Fibroblast of villous mesenchyme (primary cell): ENCODE measurements around the gene GFRA4. TPM values are rescaled to one million over a fixed set of nuclear protein-coding genes. Genes with fewer than 3 reads are reported as not detected.
"Not testable (repeated sequence)": the region's sequence is repeated elsewhere in the genome, so short reads cannot be mapped to it uniquely, and the experiment has no call there.

ENCODE experiments used
- DNase-seq: peaks from one replicate; pipeline ENCODE4 v3.0.0-alpha.2; 2010; ENCODE audit warnings: low read depth
- H3K4me3 ChIP-seq: 2 replicates; pipeline ENCODE4 v1.5.1; 2011; ENCODE audit warnings: low read depth, mild to moderate bottlenecking, low read length
- CTCF ChIP-seq: IDR thresholded peaks from 2 replicates; pipeline ENCODE4 v1.5.1; 2012; ENCODE audit warnings: low read depth, mild to moderate bottlenecking, low read length; ENCODE audit not compliant: insufficient read depth
- total RNA-seq: library from RNA; depleted of rRNA; stranded (reverse); fragments of >200 nt; gene quantifications from 2 replicates; pipeline ENCODE4 v1.2.3, GENCODE V29; 2012

GFRA4 gene
- total RNA-seq, 1 donor, result not detected

GRCh38 chr20:3629893-3630292 lies 33.3 kb downstream of the GFRA4 start:
- no peak for TF ChIP-seq CTCF
- no peak overlapping the region for H3K4me3 ChIP-seq
- DNase-seq, result no peak

DNA sequence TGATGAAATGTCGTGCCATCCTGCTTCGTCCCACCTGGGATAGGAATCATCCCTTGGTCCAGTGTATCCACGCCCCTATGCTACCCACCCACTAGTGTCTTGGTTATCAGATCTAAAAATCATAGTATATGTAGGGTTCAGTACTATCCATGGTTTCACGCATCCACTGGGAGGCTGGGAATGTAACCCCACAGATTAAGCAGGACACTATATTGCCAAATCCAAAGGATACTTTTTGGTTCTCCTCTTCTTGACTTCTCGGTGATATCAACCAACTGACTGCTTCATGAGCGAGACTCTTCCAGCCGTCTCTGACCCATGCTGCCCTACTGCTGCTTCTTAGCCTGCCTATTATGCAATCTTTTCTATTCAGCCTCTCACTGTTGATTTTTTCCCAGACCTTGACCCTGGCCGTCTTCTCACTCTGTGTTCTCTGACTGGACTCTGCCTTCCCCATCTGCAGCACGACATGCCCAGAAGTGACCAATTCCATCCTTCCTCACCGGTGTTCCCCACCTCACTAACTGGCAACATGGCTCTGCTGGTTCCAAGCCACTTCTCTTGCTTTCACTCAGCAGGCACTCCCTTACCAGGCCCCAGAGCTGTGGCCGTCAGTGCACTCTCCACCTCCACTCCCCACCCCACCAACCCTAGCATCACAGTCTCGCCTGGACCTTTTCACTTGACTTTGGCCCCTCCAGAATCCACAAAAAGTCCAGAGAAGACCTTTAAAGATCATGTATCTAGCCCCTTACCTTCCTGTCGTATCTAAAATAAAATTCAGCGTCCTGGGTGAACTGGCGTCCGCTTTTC lies 34.5 kb downstream of the GFRA4 start:
- DNase-seq, result no peak
- H3K4me3 ChIP-seq, result no peak overlapping the region
- TF ChIP-seq CTCF, result no peak

- DNase-seq, result no peak
- TF ChIP-seq CTCF, result no peak
- no peak overlapping the region for H3K4me3 ChIP-seq
These were observed 35.7 kb downstream of the GFRA4 start for GRCh38 chr20:3627476-3627875.

DNA sequence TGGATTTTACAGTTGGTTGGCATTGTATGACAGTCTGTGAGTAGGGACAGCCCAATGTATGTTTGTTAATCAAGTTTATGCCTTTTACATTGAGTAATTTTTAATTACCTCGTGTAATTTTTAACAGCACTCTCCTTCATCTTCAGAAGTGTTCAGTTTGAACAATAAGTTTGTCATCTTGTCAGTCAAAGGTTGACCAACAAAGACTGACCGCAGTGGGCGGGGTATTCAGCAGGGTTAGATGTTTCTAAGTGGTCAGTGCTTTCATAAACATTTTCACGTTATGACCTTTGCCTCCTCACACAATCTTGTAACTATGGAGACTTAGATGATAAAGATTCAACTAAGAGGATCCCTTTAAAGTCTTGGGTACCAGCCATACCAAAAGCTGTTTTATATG lies 40.8 kb downstream of the GFRA4 start:
- no peak for TF ChIP-seq CTCF
- DNase-seq, result no peak
- no peak overlapping the region for H3K4me3 ChIP-seq

DNA sequence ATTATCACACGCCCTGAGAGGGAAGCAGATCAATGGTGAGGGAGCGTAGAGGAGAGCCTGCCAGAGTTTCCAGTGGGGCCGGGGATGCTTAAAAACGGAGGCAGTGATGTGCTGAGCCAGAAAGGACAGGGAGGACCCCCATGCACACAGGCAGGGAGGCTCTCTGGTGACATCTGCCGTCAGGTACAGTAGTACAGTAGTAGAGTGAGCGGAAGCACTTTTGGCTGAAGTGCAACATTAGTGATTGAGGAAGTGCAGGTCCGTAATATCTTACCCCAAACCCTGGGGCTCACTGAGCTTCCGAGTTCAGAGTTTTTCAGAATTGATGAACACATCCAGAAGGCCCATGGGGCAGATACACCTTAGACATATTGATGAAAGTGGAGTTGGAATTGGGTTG lies 42.1 kb downstream of the GFRA4 start:
- no peak overlapping the region for H3K4me3 ChIP-seq
- DNase-seq, result no peak
- no peak for TF ChIP-seq CTCF

DNA sequence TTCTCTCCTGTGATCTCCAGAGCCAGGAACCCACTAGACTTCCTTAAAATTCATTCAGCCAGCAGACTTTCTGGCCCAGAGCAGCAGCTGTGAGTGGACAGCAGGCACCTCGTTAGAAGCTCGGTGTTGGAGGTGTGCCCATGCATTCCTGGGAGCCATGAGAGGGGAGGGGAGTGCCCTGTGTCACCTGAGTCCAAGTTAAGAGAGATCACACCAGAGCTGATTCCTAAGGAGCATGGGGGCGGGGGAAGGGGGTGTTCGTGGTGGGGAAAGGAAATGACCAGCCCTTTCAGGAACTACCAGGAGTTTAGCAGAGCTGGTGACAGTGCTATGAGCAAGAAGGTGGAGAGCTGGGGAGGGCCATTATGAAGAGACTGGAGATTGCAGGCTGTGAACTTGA lies 46.9 kb downstream of the GFRA4 start:
- TF ChIP-seq CTCF, result no peak
- no peak for DNase-seq
- no peak overlapping the region for H3K4me3 ChIP-seq

DNA sequence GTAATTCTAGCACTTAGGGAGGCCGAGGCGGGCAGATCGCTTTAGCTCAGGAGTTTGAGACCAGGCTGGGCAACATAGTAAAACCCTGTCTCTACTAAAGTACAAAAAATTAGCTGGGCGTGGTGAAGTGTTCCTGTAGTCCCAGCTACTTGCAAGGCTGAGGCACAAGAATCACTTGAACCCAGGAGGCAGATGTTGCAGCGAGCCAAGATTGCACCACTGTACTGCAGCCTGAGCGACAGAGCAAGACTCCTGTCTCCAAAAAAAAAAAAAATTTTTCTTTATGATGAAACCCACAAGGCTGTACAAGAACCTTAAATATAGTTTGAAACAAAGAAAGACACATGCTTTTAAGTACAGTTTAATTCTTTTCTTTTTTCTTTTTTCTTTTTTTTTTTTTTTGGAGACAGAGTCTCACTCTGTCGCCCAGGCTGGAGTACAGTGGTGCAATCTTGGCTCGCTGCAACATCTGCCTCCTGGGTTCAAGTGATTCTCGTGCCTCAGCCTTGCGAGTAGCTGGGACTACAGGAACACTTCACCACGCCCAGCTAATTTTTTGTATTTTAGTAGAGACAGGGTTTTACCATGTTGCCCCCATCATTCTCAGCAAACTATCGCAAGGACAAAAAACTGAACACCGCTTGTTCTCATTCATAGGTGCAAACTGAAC lies 47.9 kb downstream of the GFRA4 start:
- not testable (repeated sequence) for H3K4me3 ChIP-seq, DNase-seq
